SKM-1 treated with dmso at 0.1 percent for 144 hours (cell line): ENCODE measurements around the gene CIITA.

Source experiments
- DNase-seq: peaks from one replicate; lab custom pipeline; 2025; ENCODE audit not compliant: unreplicated experiment; lab: John Stamatoyannopoulos, UW

CIITA gene

DNA sequence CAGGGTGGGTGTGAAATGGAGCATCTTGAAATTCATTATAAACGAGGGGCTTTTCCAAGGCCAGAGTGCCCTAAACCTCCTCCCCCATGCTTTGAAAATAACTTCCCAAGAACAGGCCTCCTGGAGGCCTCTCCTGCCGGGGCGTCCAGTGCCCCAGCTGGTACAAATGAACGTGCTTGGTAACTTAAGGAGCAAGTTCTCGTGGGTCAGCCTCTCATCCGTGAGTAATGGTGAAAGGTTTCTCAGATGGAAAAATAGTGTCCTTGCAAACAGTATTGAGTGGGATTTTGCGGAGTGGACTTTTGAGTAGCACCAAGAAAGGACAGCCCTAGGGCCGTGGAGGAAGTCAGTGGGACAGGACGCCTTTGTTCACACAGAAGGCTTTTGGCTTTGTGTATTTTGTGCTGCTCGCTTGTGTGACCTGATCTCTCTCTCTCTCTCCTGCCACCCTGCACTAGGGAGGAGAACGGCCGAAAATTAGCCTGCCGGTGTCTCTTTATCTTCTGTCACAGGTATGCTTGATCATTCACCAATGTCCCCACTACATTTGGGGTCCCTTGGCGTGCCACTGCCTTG, 102.0 kb downstream of the CIITA start:
- DNase-seq: no peak

DNA sequence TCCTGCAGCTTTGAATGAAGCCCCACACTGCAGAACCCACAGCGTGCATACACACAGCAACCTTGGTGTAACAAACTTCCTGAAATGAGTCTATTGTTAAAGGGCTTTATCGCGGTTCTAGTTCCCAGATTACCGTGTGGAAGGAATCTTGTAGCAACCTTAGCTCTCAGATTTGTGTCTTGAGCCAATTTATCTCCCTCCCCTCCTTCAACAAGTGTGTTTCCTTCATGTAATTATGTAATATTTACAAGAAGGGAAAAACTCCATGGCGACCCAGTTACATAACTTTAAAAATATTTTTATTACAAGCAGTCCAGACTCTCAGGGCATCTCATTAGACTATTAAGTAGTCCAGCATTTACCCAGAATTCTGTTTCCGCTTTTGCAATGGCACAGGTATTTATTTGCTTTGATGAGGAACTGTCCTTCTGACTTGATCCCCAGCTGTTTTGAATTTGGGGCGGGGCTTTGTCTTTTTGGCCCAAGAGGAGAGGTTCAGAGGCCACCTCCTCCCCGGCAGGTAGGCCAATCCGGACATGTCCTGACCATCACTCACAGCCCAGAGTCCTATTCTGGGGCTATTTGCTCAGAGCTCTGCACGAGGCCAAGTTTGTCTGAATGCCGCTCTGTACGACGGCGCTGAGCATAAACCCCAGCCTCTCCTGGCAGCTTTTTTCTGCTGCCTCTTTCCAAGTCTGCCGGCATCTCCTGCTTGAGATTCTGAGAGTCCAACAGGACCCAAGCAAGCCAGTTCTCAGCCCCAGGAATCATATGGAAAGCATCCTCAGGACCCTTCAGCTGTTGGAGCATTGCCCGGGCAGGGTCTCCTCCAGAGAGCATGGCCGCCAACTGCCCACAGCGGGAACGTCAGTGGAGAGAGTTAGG, 103.0 kb downstream of the CIITA start:
- DNase-seq: no peak

DNA sequence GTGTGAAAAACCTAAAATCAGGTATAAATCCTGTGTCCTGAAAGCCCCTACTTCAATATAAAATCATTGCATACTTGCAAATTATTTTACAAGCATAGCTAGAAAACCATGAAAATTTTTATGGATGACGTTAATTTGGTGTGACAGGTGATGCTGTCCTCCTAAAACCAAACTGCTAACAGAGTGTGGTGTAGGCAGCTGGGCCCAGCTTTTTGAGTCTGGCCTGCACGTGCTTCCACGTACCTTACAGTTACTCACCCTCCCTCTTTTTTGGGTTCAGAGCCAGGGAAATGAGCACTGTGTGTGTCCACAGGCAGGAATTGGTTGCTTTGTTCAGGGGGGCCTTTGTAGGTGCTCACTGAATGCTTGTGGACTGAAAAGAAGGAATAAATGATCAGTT, 103.8 kb downstream of the CIITA start:
- DNase-seq: no peak

DNA sequence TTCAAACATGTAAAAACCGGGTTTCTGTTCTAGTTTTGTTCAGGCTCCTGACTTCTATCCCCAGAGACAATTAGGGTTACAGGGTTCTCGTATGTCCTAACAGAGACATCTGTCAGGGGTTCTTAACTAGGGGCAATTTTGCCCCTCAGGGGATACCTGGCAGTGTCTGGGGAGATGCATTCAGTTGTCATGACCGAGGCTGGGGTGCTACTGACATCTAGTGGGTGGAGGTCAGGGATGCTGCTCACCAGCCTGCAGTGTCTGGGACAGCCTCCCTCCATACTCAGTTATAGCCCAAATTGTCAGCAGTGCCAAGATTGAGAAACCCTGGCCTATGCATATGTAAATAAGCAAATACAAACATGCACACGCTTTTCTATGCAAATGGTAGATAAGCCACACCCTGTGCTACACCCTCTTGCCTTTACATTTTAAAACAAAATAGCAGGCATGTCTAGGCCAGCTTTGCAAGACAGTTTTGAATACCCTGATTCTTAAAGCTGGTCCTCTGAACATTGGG, 104.8 kb downstream of the CIITA start:
- DNase-seq: peak; percentile 17

DNA sequence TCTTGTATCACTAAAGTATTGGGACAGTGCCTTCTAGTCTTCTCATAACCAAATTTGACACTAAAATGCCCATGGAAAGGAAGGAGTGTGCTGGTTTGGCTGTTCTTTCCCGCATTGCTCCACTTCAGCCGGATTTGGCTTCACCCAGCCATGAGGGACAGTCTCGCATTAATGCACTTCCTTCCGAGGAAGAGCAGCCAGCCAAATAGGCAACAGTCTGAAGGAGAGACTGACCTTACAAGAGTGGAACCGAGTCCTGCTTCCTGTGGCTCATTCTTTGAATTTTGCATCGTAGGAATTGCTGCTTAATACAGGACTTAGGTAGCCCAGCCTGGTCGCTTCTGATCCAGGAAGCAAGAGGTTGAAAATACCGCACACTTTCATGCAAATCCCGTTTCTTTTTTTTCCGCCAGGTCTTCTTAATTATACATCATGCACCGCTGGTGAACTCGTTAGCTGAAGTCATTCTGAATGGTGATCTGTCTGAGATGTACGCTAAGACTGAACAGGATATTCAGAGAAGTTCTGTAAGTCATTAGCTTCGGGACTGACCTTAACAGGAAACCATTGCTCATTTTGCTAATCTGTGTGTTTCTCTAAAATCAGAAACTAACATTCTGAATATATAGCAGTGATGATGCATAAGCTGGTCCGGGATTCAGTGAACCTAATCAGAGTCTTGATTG, 105.6 kb downstream of the CIITA start:
- DNase-seq: no peak

DNA sequence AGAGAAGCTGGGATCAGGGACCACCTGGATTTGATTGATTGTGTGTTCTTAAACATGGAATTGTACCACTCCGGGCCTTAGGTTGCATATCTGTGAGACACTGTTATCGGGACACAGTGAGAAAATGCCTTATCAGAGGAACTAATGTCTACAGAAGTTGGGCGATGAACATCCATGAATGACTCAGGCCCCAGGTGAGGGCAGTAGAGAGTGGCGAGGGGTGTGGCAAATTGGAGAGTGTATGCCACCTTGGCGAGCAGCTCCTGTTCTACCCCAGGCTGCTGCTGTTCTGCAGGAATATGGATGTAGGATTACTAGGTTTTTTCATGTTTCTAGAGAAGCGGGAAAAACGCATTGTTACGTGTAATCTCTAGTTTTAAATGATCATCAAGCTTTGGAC, 106.2 kb downstream of the CIITA start:
- DNase-seq: no peak

DNA sequence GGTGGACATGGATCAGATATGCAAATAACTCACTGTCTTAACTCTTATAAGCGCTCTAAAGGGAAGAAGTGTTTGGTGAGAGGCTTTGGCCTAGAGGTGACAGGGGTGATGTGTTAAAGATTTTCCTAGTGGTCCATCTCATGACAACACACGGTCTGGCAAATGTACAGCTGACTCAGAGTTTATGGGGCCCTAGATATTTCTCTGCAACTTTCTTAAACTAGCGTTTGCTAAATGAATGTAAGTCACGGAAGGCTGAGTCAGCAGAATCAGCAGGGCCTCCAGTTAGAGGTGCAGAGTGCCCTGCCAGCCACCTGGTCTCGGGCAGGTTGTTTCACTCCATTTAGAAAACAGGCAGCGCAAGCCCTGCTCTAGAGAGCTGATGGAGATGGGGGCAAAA, 107.5 kb downstream of the CIITA start:
- no peak for DNase-seq
